Pulmonary artery endothelial cell (primary cell): Measurements from ENCODE around the gene TNS1. TPM values are rescaled to one million over a fixed set of nuclear protein-coding genes. Genes with fewer than 3 reads are reported as not detected.
"Not testable (repeated sequence)": the region's sequence is repeated elsewhere in the genome, so short reads cannot be mapped to it uniquely, and the experiment has no call there.

Experiments used
- DNase-seq: peaks from one replicate; pipeline ENCODE4 v3.0.0-alpha.2; 2011; ENCODE audit warnings: low read depth, low spot score
- total RNA-seq: library from RNA; depleted of rRNA; stranded (reverse); fragments of >200 nt; gene quantifications from 2 replicates; pipeline ENCODE4 v1.2.3, GENCODE V29; 2014

Gene TNS1
- 26.2 and 30.4 TPM in 2 replicates for total RNA-seq

DNA sequence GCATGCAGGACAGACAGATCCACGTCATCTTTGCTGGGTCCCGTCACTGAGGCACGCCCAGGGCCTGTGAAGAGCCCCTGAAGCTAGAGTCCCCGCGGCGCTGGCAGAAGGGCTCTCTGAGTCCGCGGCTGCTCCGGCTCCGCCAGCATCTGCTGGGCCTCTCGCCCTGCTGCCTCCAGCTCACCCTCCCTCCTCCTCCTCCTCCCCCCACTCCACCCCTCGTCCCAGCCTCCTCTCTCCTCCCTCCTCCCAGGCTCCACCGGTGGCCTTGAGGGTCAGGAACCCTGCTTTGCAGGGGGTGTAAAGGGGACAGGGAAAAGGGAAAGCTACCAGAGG, at the start of gene TNS1:
Gene TNS1 (minus strand): TSS at position 151 of the 336 bp plus-strand sequence. CDS start 123 bp downstream, at position 28.
- DNase-seq: no peak

DNA sequence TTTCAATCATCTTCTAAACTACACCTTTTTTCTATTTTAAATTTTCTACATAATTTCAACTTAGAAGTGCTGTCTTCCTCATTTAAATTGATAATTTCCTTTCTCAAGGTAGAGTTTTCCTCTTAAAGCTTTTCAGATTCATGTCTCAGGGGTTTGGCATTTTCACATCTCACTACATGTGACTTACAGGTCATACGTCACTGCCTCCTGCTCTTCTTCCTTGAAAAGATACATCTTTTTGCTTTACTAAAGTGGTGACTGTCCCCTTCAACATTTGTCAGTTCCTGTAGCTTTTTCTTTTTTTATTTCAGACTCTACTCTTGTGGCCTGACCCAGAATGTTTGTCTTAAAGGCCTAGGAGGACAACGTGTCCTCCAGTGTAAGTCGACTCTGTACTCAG, 49.1 kb upstream of the TNS1 start:
- DNase-seq: no peak

DNA sequence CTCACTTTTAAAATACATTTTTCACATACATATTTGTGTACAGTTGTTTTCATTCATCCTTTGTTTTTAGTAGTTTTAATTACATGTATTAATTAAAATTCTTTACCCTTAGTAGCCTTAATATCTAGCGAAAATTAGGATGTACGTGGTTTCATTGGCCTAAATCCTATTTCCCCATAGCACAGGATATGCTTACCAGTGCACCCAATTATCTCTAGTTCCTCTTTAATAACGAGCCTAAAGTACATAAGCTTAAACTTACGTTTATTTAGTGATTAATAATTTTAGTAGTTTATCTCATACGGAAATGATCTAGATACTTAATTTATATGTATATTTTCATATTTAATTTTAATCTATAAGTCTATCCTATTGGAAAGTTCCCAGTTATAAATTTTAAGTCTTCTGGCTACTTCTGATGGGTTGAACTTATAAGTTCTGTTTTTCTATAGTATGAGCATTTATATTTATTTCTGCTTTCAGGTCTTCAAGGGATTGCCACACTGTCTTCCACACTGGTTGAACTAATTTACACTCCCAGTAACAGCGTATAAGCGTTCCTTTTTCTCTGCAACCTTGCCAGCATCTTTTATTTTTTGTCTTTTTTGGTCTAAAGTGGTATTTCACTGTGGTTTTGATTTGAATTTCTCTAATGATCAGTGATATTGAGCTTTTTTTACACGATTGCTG, 44.9 kb upstream of the TNS1 start:
- no peak for DNase-seq

DNA sequence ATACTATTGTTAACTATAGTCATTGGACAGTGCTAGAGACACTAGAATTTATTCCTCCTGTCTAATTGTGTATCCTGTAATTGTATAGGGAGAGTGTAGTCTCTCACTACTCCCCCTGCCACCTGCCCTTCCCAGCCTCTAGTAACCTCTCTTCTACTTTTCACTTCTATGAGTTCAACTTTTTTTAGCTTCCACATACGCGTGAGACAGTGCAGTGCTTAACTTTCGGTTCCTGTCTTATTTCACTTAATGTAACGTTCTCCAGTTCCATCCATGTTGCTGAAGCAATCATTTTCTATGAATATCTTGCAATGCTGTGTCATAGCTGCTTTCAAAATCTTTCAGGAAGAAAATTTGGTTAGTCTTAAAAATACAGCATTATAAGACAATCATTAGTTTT, 43.4 kb upstream of the TNS1 start:
- no peak for DNase-seq

DNA sequence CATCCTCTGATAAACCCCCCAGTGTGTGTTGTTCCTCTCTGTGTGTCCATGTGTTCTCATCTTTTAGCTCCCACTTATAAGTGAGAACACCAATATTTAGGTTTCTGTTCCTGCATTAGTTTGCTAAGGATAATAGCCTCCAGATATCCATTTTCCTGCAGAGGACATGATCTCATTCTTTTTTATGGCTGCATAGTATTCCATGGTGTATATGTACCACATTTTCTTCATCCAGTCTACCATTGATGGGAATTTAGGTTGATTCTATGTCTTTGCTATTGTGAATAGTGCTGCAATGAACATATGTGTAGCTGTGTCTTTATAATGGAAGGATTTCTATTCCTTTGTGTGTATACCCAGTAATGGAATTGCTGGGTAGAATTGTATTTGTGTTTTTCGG, 41.8 kb upstream of the TNS1 start:
- not testable (repeated sequence) for DNase-seq

DNA sequence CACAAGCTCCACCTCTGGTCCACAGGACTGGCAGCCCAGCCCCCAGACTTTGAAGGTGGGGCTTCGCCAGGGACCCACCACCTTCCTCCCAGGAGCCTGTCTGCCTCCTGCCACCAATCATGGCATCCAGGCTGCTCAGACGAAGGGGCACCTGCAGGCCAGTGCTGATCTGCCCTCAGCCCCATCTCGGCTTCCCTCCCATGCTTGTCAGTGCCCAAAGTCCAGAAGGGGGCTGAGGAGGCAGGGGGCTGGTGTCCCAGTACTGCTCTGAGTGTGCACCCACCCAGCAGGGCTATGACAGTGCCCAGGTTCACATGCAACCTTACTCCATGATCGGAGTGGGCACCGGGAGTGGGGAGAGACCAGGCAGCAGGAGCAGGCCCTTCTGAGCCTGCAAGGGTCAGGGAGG, 40.9 kb upstream of the TNS1 start:
- DNase-seq: no peak

DNA sequence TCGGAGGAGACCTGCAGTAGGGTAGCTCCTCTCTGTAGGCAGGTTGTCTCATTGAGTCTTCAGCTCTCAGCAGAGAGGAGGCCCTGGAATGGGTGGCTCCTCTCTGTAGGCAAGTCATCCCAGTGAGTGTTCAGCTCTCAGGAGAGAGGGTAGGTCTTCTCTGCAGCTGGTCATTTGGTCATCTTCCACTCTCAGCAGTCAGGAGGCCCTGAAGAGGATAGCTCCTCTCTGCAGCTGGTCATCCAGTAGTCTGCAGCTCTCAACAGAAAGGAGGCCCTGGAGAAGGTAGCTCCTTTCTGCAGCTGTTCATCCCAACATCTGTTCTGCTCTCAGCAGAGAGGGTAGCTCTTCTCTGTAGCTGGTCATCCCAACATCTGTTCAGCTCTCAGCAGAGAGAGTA, 40.3 kb upstream of the TNS1 start:
- DNase-seq: no peak

DNA sequence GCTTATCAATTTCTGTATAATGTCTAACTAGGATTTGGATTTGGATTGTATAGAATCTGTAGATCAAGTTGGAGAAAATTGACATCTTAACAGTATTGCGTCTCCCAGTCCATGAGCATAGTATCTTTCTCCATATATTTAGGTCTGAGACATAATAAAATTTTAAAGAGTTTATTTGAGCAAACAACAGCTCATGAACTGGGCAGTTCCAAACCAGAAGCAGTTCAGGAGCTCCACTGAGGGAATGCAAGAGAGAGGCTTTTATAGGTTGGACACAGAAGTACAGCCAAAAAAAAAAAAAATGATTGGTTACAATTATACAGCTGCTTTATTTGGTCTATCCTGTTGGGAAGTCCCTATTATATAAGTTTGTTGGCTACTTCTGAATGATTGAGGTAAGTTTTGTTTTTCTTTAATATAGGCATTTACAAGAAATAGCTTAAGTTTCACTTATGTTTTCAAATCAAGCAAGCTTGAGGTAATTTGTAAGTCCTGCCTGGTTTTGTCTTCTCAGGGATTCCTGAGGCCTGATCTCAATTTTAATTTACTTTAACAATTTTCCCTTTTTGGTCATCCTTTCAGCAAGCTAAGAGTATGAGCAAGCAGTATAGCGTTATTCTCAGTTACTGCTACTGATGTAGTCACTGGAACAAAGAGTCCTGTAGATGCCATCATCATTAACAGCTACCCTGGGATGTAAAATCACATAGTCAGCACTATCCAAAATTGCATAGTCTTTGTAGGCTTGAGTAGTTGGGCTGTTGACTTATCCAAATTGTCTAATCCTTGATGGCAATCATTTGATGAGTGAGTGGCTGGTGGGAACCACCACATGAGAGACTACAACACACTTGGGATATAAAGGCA, 38.7 kb upstream of the TNS1 start:
- no peak for DNase-seq

DNA sequence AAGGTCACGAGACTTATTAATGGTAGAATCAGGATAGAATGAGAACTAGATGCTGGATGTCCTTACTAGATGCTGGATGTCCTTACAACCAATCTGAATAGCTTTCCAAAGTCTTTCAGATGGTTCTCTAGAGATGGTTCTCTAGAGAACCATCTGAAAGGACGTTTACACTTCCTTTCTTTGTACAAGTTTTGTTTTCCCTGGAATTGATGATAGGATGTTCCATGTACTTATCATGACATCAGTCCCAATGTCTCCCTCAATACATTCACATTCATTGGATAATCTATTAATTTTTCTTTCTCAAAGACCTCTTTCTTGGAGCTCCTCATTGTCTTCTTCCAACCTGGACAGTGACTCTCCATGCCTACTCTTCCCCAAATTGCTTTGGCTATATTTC, 38.1 kb upstream of the TNS1 start:
- no peak for DNase-seq

DNA sequence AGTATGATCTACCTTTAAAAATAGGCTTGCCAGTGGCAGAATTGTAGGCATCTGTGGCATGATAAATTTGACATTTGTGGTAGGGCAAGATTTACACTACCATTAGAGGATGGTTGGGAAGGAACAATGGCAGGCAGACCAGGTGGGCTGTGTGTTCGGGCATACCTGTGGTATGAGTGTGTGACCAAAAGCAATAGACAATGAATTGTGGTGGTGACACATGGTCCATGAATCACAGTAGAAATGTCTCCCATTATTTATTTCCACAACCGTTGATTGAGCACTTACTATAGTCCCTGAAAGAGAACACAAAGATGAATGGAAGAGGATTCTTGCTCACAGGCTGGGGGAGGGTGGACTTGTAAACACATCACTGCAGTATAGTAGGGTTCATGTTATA, 36.4 kb upstream of the TNS1 start:
- DNase-seq: no peak

DNA sequence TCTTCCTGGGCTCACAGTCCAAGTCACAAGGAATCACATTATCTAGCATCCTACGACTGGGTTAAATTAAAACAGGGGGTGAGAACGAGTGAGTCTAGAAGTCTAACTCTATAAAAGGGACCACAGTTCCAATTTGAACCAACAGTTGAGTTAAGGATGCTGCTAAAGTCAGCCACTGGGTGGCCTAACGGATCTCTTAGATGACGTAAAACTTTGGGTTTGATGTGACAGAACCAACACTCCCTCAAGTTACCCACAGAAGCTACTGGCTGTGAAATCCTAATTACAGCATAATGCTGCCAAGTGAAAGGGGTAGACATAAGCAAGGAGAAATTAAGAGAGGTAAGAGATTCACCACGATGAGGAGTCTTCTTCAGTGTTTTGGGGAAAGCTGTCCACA, 33.6 kb upstream of the TNS1 start:
- DNase-seq: no peak

DNA sequence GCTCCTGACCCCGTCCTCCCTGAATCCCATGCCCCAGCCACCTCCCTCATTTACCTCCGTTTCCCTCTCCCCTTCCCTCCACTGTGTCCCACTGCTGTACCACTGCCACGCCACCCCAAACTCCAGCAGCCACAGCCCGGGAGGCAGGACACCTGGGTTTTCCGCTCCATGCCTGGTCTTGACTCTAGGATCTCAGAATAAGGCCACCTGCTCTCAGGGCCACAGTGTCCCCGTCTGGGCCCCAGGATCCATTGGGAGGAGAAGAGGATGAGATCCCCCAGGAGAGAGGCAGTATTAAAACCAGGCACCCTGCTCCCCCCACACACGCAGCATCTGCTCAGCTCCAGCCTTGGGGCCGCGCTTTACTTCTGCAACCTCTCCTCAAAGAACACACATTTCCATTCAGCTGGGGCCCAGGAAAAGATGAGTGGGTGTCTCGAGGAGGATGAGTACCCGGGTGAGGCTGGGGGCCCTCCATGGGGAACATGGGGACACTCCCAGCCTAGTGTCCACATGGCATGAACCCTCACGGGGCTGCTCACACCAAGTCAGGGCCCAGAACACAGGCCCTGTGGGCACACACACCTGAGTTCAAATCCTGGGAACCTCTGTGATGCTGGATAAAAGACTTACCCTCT, 32.8 kb upstream of the TNS1 start:
- DNase-seq: no peak

DNA sequence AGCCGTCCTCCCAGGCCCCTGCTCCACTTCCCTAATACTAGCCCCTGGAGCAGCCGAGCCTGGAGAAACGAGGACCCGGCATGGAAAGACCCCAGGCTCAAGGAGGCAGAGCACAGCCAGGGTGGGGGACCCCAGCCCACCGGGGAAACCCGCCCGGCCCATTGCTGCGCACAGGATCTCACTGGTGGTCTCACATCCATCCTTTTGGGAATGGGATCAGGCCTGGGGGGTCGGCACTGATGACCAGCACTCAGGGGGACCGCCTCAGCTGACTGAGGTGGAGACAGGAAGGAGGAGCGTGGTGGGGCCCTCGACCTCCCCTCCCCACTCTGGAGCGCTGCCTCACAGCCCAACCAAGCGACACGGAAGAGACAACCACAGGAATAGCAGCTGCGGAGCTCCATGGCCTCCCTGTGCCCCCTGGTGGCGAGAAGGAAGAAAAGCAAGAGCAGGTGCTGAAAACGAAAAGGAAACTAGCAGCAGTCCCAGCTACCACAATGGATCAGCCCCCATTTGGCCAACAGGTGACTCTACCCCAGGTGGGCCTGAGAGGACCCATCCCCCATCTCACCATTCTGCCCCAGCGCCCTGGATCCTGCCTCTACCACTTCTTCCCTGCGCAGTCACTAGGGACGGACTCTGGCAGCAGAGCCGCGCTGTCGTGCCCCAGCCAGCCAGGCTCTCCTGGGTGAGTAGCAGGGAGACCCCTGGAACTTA, 31.9 kb upstream of the TNS1 start:
- DNase-seq: not testable (repeated sequence)

DNA sequence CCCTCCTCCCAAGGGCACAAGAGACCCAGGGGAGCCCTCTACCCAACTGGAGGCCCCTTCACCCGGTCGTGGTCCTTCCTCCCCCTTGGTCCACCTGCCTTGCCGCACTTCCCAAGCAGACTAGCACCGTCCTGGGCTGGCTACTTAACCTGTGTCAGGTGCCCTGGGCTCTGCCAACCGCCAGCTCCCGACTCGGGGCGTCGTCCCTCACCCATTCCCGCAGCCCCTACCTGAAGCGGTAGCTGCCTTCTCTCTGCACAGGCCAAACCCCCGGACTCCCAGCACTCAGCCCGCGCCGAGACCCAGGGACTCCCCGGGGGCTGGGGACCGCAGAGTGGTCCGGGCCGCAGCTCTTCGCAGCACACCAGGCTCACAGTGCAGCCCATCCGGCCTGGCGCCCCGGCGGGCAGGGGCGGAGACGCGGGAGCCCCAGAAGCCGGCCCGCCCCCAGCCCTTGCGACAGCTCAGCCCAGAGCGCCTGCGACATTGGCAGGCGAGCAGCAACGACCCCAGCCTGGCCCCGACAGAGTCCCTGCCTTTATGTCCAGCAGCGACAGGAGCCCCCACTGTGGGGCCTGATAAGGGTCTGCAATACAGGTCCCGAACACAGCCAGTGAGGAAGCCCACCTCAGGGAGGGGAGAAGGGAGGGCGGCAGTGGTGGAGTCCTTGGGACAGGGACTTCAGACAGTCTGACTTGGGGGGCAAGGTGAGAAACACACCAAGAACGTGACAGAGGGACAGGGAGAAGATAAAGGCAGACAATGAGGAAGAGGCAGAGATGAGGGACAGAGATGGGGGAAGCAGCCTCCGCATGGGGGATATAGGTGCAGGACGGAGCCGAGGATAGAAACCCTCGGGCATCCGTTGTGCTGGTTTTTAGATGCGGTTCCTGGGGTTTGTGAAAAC, 31.0 kb upstream of the TNS1 start:
- no peak for DNase-seq

DNA sequence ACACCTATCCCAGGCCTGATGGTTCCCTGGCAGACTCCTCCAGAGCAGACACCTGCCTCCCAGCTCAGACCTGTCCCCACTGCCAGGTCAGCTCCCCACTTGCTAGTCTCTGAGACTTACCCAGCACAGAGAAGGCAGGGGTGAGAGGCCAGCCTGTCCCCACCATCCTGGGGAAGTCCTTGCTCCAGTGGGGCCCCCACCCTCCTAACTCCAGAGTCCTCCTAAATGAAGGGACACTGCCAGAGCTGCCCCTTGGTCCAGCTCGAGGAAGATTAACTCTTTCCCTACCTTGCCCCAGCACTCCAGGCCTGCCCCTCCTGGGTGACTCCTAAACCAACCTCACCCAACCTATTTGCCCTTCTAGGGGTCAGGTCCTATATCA, 30.4 kb upstream of the TNS1 start:
- no peak for DNase-seq

DNA sequence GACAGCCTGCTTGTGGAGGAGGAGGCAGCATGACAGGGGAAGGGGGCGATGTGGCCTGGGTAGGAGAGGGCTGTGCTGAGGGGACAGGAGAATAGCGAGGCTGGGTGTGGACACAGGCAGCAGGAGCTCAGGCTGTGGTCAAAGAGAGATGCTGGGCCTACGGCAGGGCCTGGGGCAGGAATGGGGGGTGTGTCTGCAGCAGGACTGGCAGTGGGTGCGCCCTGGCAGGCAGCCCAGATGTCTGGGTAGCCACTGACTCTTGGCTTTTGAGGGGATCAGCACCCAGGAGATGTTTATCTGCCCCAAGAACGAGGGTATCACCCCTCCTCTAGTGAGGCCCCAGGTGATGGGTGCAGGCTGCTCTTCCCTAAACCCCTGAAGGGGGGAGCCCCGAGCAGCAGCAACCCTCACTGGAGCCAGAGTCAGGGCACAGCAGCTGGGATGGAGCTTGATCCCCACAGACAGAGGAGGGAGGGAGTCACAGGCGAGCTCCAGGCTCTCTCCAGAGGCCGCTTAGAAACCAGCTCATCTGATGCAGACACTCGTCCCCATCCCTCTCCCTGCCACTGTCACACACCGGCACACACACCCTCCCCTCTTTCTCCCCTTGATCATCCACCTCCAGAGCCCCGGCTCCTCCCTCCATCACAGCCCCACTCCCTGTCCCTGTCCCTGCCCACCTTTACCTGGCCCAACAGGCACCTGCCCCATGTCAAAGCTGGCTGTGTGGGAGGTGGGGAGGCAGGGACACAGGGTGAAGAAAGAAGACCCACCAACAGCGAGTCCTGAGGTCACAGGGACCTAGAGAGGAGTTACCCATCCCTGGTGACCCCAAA, 29.8 kb upstream of the TNS1 start:
- no peak for DNase-seq

DNA sequence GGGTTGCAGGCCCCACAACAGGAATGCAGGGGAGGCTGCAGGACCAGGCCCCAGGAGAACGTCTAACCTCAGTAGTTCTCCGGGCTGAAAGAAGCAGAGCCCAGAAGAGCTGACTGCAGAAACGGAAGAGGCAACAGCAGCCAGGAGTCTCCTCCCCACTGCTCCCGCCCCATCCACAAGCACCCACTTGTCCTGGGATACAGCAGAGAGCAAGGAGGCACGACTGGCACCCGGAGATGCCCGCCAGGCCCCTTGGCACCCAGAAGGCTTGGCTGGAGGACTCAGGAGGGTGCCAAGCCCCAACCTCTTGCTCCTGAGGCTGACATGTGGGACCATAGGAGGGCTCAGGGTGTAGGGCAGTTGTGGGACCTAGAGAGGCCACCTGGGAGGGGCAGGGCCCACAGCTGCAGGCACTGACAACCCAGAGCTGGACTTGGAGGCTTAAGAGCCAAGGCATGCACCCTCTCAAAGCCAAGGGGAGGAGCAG, 29.0 kb upstream of the TNS1 start:
- no peak for DNase-seq

DNA sequence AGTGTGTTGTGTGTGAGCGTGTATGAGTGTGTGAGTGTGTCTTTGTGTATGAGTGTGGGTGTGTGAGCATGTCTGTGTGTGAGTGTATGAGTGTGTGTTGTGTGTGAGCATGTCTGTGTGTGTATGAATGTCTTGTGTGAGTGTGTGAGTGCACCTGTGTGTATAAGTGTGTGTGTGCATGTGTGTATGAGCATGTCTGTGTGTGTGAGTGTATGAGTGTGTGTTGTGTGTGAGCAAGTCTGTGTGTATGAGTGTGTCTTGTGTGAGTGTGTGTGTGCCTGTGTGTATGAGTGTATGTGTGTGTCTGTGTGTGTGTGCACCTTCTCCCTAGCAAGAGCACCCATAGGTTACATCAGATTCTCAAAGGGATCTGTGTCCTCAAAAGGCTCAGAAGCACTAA, 28.5 kb upstream of the TNS1 start:
- DNase-seq: no peak

DNA sequence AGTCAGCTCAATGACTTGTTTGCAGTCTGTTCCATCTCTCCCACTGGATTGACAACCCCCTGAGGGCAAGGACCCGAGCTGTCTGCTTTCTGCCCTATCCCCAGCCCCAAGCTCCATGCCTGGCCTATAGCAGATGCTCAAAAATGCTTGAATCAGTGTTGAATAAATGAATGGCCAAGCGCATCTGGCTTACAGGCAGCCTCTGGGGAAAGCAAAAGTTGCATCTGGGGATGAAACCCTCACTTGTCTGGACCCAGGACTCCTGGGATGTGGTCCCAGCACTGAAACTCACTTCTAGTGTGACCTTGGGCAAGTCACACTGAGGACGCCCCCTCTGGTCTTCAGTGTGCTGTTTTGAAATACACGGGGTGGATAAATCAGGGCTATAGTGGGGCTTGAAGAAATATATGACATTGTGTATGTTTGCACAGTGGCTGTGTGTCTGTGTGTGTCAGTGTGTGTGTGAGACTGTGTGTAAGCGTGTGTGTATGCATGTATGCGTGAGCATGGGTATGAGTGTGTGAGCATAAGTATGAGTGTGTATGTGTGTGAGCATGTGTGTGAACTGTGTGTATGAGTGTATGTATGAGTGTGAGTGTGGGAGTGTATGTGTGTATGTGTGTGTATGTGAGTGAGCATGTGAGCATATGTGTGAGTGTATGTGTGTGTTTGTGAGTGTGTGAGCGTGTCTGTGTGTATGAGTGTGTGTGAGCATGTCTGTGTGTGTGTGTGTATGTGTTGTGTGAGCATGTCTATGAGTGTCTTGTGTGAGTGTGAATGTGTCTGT, 27.8 kb upstream of the TNS1 start:
- no peak for DNase-seq
